Retina (tissue), 1 donor: ENCODE measurements around the gene CRMP1.
"Not testable (repeated sequence)": the region's sequence is repeated elsewhere in the genome, so short reads cannot be mapped to it uniquely, and the experiment has no call there.

Source experiments
- DNase-seq: peaks from one replicate; pipeline ENCODE4 v3.0.0-alpha.2; 2016

The CRMP1 gene

DNA sequence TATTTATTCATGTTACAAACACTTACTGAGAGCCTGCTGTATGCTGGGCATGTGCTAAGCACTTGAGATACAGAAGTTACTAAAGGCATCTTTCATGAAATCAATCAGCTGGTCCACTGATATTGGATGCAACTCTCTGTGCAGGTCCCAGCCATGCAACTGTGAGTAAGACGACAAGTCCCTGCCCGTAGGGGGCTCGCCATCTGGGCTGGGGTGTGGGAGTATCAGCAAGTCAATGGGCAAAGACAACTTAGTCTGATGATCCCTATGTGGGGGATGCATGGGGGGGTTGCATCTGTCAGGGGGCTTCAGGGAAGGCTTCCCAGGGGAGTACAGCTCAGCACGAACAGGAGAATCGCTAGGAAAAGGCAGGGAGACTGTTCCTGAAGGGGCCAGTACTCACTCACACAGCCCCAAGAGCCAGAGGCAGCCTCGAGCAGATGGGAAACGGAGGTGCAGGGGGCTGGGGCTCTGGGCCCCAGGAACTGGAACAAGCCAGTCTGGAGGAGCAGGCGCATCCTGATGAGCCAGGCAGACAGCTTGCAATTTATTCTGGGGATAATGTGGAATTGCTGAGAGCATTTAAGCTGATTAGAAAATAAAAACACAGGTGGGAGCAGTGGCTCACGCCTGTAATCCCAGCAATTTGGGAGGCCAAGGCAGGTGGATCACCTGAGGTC is 40.2 kb downstream of the CRMP1 start:
- DNase-seq, result no peak

DNA sequence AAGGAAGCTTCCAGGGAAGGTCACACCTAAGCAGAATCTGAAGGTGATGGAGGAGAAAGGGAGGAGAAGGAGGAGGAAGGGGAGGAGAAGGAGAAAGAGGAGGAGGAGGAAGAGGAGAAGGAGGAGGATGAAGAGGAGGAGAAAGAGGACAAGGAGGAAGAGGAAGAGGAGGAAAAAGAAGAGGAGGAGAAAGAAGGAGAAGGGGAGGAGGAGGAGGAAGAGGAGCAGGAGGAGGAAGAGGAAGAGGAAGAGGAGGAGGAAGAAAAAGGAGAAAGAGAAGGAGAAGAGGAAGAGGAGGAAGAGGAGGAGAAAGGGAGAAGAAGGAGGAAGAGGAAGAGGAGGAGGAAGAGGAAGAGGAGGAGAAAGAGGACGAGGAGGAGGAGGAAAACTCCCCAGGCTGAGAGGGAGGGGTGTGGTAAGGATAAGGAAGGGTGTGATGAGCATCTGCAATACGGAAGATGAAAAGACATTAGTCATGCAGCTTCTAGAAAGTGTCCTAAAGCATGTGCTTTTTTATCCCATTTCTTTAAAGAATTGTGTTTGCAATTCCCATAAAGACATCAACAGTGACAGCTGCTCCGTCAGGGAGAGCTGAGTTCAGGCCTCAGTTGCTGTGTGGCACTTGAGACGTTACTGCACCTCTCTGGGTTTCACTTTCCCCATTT is 41.1 kb downstream of the CRMP1 start:
- DNase-seq, result no peak

DNA sequence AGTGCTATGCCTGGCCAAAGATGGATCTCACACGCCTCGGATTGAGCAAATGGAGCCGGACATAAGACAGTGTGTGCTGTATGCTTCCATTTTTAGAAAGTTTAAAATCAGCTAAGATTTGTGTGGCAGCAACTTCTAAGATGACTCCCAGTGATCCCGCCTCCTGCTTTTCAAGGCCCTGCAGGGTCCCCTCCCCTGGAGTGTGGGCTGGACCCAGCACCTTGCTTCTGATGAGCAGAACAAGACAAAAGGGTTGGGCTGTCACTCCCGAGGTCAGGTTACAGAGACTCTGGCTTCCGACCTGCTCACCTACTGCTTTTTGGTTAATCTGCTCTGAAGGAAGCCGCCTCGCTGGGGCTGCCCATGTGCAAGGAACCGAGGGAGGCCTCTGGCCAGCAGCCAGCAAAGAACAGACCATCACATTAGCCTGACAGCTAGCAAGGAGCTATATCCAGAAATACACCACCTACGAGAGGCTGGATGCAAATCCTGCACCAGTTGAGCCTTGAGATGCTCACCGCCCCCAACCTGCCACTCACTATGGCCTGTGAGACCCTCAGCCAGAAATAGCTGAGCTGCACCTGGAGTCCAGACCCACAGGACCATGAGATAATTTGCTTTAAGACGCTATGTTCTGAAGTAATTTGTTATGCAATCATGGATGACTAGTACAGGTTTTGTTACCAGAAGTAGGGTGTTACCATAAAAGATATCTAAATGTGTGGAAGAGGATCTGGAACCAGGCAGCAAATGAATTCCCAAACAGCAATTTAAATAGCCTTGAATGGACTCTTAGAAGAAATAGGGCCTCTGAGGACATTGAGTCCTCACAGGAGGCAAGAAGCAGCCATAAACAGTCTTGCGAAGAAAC is 47.6 kb downstream of the CRMP1 start:
- DNase-seq, result no peak

DNA sequence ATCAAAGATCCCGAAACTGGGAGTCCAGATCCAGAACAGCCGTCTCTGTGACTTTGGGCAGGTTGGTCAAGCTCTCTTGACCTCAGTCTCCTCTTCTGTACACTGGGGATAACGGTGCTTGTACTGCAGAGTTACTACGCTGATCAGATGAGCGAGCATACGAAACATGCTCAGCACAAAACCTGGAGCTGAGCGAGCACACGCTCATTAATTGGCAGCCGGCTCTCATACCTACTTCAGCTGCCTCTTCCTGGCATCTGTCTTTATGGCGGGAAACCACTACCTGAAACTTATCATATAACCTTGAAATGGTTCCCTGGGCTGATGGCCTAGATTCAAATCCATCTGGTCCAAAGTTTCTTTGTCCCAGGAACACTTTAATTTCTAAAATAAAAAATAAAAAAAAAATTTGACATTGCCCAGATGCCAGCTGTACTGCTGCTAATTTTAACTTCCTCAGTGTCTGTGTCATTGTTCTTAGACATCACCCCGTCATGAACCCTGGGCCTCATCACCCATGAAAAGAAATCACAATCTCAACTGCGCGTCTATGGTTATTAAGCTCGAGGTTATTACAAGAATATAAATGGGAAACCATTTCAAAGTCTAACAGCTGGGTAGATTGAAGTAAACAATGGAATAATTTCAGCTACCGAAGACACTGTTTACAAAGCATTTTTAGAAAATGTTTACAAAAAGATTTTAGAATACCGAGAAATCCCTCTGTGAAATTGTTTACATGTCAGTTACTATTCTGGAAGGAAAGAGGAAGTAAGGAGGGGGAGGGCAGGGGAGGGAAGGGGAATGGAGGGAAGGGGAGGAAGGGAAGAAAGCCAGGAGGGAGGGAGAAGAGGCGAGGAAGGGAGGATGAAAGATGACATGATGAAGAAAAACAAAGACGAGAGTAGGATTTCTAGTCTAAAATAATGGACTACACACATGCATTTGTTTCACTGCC is 49.0 kb downstream of the CRMP1 start:
- no peak for DNase-seq

DNA sequence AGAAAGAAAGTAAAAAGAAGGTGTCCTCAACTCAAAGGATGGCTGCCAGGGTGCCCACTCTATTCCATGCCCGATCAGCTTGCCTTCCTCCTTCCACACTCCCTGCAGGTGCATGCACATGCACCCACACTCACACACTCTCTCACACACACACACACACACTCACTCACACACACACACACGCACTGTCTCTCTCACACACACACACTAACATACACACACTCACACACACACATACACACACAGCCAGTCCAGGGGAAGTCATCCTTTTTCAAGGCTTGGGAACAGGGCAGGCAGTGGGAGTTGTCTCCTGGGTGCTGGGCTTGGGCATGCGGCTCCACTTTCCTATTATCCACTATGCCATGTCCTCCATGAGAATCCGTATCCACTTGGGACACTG is 50.4 kb downstream of the CRMP1 start:
- no peak for DNase-seq

DNA sequence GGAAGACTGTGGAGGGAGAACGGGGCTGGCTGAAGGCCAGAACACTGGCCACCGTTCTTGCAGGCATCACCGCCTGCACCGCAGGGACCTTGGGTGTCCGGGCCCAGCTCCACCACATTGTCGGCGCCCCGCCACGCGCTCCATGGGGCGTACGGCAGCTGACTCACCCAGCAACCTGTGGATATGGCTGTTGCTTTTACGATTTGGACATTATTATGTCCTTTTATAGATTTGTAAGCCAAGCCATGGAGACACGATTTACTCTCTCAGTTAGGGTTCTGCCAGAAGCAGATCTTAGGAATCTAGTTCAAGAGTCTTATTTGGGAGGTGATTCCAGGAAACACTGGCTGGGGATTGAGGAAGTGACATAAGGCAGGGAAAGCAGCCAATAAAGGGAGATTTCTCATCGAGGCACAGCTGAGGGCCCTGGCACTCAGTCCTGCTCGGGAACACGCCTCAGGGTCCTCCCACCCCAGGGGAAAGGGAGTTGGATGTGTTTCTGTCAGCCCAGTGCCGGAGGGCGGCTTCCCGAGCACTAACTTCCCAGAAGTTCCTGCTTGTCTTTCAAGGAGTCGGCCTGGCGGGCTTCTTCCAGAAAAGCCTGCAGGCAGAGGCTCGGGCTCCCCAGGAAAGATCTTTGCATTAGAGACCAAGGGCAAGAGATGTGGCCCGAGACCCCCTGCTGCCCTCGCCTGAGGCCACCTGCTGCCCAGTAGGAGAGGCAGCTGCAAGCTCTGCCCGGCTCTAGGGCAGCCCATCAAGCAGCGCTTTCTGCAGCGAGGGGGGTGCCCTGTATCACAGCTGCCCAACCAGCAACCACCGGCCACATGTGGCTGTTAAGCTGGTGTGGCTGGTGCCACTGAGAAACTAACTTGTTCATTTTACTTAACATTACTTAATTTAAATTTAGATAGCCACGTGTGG is 52.9 kb downstream of the CRMP1 start:
- DNase-seq, result no peak

DNA sequence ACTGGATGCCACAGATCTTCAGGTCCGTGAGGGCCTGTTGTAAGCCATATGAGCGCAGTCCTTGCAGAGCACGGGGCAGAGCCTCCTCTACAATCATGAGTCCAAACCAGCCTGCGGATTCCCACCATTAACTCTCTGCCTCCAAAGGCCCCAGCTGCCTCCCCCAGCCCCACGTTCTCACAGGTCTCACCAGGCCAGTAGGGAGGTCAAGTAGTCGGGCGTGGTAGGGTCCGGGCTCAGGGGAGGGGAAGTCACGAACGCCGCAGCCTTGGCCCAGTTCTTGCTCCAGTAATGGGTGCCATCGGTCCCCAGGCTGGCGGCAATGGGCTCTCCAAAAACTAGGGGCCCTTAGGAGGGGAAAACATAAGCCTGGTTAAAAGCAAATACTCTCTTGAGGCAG is 53.6 kb downstream of the CRMP1 start:
- DNase-seq, result no peak

DNA sequence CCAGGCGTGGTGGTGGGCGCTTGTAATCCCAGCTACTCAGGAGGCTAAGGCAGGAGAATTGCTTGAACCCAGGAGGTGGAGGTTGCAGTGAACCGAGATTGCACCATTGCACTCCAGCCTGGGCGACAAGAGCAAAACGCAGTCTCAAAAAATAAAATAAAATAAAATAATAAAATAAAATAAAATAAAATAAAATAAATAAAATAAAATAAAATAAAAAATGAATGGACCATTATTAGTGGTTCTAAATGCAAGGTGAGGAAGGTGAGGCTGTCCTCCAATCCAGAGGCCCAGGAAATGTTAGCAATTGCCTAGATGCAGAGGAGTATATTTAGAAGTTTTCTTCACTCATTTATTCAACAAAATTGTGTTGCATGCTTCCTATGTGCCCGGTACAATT is 55.4 kb downstream of the CRMP1 start:
- DNase-seq, result not testable (repeated sequence)

DNA sequence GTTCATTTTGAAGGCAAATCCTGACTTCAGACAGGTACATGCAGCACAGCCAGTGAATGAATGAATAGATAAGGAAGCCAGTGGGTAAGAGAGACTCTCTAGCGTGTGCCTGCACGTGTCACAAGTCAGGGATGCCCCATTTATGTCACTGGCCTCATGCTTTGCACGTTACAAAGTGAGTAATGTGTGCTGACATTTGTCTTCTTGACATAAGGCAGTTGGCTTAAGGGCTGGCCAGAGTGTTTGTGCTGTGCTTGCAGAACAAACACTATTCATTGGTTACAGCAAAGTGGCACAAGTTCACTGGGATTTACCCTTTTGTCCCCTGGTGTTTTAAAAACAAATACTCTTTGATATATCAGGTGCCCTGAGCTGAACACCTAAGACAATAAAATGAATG is 55.9 kb downstream of the CRMP1 start:
- no peak for DNase-seq

DNA sequence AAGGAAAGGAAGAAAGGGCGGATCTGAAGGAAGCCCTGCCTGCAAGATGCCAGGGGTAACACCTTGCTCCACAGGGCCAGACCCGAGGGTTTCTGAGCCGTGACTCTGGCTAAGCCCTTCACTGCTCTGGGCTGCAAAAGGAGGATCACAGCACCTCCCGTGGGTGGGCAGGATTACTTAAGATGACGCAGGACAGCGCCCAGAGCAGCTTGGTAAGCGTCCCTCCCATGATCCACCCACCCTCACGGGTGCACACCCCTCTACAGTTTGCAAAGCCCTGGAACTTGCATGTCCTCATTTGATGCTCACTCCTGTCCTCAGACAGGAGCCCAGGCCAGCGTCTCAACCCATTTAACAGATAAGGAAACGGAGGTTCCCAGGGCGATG is 64.9 kb downstream of the CRMP1 start:
- no peak for DNase-seq

DNA sequence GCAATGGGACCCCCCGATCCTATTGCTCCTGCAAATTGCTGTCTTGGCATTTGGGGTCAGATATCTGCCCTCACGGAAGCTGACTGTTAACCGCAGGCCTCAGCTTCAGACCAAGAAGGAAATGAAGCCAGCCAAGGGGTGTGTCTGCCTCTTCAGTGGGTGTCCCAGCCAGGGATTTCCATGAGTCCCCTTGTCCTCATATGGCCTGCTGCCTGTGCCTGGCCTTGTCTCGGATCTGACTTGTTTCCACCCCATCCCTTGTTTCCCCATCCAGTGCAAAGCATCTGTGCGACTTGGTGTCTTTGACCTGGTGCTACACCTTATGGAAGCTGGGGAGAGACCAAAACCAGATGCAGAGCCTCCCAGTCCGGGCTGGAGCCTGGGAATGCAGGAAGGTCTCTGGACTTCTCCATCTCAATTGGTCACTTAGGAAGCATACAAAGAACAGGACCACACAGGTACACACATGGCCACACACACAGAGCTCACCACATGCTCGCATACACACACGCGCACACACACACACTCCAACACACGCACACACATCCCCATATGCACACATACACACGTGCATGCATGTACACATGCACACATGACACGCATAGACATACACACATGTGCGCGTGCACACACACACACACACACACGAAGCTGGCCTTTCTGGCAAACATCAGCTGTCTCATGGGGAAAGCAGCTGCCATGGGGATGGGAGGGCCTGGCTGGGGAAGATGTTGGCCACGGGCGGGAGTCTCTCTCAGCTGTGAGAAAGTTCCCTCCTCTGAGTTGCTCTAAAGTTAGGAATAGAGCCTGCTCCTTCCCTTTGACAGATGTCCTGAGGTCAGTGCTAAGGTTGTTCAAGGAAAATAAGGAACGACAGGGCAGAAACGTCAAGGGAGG is 65.5 kb downstream of the CRMP1 start:
- DNase-seq, result no peak

DNA sequence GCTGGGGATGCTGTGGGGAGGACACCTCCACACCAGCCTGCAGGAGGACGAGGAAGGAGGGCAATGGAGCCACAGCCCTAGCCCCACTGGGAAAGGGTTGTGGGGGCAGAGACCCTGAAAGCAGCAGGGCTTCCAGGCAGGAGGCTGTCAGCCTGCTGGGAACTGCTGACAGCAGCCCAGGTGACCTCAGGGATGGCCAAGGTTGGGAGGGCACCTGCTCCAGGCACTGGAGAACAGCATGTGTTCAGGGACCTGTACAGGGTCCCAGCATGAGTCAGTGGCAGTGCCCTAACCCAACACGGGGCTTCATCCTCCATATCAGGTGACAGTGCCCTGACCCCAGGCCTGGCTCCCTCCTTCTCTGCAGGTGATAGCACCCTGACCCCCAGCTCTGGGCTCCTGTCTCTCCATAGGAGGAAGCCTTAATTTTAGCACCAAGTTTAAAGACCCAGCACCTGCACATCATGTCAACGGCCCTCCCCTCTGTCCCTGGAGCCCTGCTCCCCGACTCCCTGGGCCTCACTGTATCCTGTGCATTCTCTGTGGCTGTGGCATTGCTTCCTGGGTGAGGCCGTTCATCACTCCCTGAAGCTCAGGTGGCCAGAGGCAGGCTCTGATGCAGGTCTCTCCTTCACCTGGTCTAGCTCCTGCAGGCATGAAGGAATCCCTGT is 66.3 kb downstream of the CRMP1 start:
- DNase-seq, result no peak

DNA sequence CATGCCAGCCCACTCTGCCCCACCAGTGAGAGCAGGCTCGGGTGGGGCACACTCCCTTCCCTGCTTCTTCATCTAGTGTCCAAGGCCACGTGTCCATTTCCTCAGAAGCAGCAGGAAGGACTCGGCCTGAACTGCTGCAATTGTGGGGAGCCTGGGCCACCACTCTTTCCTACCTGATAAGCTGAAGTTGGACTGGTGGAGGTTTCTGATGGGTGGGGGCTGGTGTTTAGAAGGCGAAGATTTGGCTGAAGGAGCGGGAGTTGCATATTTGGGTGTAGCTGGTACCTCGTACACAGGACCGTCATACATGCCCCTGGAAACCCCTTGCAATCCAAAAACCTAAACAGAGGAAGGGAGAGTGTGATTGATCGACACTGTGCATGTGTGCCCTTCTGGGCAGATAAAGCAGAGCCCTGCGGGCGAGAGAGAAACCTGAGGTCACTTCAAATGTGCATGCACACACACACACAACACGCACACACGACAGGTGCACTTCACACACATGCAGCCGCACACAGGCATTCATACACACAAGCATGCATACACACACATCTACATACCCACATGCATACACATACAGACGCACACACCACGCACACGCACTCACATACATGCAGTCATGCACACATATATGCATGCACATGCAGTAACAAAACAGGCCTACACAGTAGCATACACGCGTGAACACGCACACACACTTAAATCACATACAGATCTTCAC is 67.4 kb downstream of the CRMP1 start:
- no peak for DNase-seq

DNA sequence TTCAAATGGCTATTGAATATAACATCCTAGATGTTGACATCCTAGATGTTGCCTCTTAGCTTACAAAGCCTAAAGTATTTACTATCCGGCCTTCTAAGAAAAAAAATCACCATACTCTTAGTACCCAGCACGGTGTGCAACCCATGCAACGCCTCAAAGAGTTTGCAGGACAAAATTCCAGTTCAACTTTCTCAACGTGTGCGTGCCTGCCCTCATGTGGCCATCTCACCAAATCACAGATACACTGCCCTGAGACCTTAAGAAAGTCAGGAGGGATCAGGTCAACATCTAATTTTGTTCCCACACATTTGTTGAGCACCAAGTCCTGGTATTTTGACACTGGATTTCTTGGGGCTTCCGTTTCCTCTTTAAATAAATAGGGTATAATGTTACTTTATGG is 68.3 kb downstream of the CRMP1 start:
- peak; percentile 29 for DNase-seq

DNA sequence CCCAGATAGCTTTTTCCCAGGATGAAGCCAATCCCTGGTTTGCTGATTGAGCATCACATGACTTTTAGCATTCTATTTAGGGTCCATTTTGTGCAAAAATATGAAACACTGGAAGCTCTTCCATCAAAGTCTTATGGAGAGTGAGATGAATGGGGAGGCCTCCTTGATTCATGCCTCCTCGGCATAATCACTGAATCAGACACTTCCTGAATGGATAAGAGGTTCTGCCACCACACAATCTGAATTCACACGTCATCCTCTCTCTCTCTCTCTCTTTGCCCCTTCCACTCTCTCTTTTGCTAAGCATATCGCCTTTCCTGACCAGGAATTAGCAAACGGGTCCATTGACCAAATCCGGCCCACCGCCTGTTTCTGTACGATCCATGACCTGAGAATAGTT is 68.7 kb downstream of the CRMP1 start:
- DNase-seq, result no peak

DNA sequence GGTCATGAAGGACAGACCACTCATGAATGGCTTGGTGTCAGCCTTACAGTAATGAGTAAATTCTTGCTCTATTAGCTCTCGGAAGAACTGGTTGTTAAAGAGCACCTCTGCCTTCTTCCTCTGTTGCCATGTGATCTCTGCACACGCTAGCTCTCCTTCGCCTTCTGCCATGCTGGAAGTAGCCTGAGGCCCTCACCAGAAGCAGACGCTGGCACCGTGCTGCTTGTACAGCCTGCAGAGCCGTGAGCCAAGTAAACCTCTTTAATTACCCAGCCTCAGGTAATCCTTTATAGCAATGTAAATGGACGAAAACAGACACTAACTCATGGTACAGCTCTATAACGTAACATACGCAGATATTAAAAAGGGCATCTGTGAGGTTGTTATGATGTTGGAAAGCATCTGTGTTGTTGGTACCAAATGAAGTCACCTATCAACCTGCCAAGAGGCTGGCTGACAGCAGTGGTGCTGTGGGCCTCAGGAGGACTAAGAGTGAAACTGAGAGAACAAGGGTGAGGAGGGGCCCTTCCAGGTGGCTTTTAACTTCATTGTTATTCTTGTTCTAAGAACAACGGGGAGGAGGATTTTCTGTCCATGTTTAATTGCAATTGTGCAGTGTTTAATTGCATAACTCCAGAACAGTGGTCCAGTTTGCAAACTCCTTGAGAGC is 69.2 kb downstream of the CRMP1 start:
- DNase-seq, result no peak

DNA sequence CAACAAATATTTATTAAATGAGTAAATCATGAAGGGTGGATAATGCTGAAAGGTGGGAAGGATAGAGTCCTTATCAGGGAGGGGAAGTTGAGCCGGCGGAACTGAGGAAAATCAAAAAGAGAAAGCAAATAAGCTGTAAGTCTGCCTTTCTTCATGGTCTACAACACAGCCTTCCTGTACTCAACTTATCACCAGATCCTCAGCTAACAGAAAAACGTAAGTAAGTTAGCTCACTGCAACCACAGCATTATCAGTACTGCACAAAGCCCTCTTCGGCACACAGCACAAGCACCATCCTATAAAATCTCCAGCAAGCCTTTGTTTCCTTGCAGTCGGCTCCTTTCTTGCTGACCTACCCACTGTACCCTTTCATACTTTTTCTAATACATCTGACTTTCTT is 70.3 kb downstream of the CRMP1 start:
- DNase-seq, result no peak

DNA sequence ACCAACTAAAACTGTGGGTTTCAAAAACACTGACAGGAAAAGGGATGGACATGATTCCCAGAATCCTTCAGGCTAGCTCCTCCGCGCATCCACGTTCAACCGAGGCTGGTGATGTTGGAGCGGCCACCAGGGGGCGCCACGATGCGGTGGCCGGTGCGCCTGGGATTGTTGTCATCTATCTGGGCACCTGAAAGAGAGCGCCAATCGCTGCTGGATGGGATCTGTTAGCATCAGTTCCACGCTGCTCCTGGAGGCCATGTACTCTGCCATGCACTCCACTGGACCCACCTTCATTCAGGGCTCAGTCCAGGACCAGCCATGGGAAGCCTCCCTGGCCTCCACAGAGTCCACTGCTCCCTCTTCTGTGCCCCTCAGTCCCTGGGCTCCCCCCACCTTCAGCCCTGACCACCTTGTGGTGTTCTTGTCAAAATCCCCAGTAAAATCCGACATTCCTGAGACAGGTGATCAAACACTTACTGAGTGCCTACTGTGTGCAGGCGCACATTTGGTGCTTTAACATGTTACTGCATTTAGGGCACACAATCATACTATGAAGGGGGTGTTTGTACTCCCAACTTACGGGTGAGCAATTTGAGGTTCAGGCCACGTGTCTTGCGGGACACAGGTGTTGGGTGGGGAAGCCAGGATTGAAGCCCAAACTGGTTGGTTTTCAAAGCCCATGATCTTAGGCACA is 71.1 kb downstream of the CRMP1 start:
- peak; percentile 59 for DNase-seq
